ENCODE data around the gene VSTM1. TPM values are rescaled to one million over a fixed set of nuclear protein-coding genes. Genes with fewer than 3 reads are reported as not detected.

VSTM1 gene
- total RNA-seq (2022; extraction: Qiagen RNA extraction; ENCODE audit: low read depth): 0.48 to 1.0 TPM (median 0.62 TPM) in 5 replicates

GRCh38 chr19:54063350-54064116 is at the start of gene VSTM1:
VSTM1 (minus strand) TSS chr19:54063897; CDS start chr19:54063777, 120 bp downstream.

GRCh38 chr19:54102421-54103169 is 38.9 kb upstream of the VSTM1 start, which contains the start of gene NDUFA3:
NDUFA3 (plus strand) TSS chr19:54102855; CDS start chr19:54102879, 24 bp downstream.

GRCh38 chr19:54100561-54100960 is 36.9 kb upstream of the VSTM1 start, which contains the start of gene OSCAR:
OSCAR (minus strand) TSS chr19:54100803; CDS start chr19:54100792, 11 bp downstream.

DNA sequence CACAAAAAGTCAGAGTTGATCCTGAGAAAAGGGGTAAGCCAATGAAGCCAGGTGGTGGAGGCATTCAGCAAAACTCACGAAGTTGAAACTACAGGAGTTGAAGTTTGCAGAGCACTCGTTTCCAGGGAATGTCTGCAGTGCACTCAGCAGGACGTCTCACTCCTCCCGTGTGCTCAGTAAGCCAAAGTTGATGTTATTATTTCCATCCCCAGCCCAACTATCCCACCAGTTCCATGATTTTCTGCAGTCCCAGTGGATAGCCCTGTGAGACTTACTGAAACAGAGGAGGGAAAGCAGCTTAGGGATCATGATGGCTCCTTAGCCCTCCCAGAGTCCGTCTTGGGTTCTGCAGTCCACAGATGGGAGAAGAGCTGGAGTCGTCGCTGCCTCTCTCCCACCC is 17.3 kb upstream of the VSTM1 start, which contains the start of gene TARM1:
Gene TARM1 (minus strand): TSS at position 334 of the 400 bp plus-strand sequence. CDS start 25 bp downstream, at position 309.

GRCh38 chr19:53991224-53992113 is 72.2 kb downstream of the VSTM1 start, which contains the start of gene CACNG6:
CACNG6 (plus strand) TSS chr19:53991637; CDS start chr19:53992878, 1,241 bp downstream.

Other genes starting within 250 kb of the VSTM1 start
- 0.02 TPM in 1 of 5 replicates, not detected in the others for gene NLRP12, start 239.6 kb downstream of the VSTM1 start, total RNA-seq (2022; extraction: Qiagen RNA extraction; ENCODE audit: low read depth)
- 273 to 344 TPM (median 296 TPM) in 5 replicates for gene MYADM, start 196.0 kb downstream of the VSTM1 start, total RNA-seq (2022; extraction: Qiagen RNA extraction; ENCODE audit: low read depth)
- gene PRKCG, start 181.7 kb downstream of the VSTM1 start, total RNA-seq (2022; extraction: Qiagen RNA extraction; ENCODE audit: low read depth): 4.4 to 6.6 TPM (median 6.0 TPM) in 5 replicates
- 7.6 to 11.6 TPM (median 9.0 TPM) in 5 replicates for gene CACNG7, start 154.6 kb downstream of the VSTM1 start, total RNA-seq (2022; extraction: Qiagen RNA extraction; ENCODE audit: low read depth)
- 1.2 to 1.7 TPM (median 1.6 TPM) in 5 replicates for gene CACNG8, start 101.0 kb downstream of the VSTM1 start, total RNA-seq (2022; extraction: Qiagen RNA extraction; ENCODE audit: low read depth)
- gene CACNG6, start 72.3 kb downstream of the VSTM1 start, total RNA-seq (2022; extraction: Qiagen RNA extraction; ENCODE audit: low read depth): 10.7 to 12.6 TPM (median 11.2 TPM) in 5 replicates
- not detected in 5 replicates for gene TARM1, start 17.5 kb upstream of the VSTM1 start, total RNA-seq (2022; extraction: Qiagen RNA extraction; ENCODE audit: low read depth)
- gene OSCAR, start 36.9 kb upstream of the VSTM1 start, total RNA-seq (2022; extraction: Qiagen RNA extraction; ENCODE audit: low read depth): 0.25 to 0.47 TPM (median 0.42 TPM) in 4 of 5 replicates, not detected in the other
- gene NDUFA3, start 39.0 kb upstream of the VSTM1 start, total RNA-seq (2022; extraction: Qiagen RNA extraction; ENCODE audit: low read depth): 201 to 236 TPM (median 209 TPM) in 5 replicates
- gene TFPT, start 51.8 kb upstream of the VSTM1 start, total RNA-seq (2022; extraction: Qiagen RNA extraction; ENCODE audit: low read depth): 21.0 to 32.2 TPM (median 23.7 TPM) in 5 replicates
- gene PRPF31, start 51.9 kb upstream of the VSTM1 start, total RNA-seq (2022; extraction: Qiagen RNA extraction; ENCODE audit: low read depth): 109 to 123 TPM (median 115 TPM) in 5 replicates
- 58.2 to 75.0 TPM (median 66.9 TPM) in 5 replicates for gene CNOT3, start 73.9 kb upstream of the VSTM1 start, total RNA-seq (2022; extraction: Qiagen RNA extraction; ENCODE audit: low read depth)
- 8.2 to 9.7 TPM (median 8.5 TPM) in 5 replicates for gene LENG1, start 95.8 kb upstream of the VSTM1 start, total RNA-seq (2022; extraction: Qiagen RNA extraction; ENCODE audit: low read depth)
- 0.99 to 1.2 TPM (median 1.1 TPM) in 5 replicates for gene TMC4, start 109.3 kb upstream of the VSTM1 start, total RNA-seq (2022; extraction: Qiagen RNA extraction; ENCODE audit: low read depth)
- gene MBOAT7, start 125.7 kb upstream of the VSTM1 start, total RNA-seq (2022; extraction: Qiagen RNA extraction; ENCODE audit: low read depth): 125 to 191 TPM (median 159 TPM) in 5 replicates
- gene TSEN34, start 127.4 kb upstream of the VSTM1 start, total RNA-seq (2022; extraction: Qiagen RNA extraction; ENCODE audit: low read depth): 84.4 to 129 TPM (median 119 TPM) in 5 replicates
- 2,084 to 2,876 TPM (median 2,101 TPM) in 5 replicates for gene RPS9, start 137.0 kb upstream of the VSTM1 start, total RNA-seq (2022; extraction: Qiagen RNA extraction; ENCODE audit: low read depth)
- 0.04 to 0.17 TPM (median 0.11 TPM) in 3 of 5 replicates, not detected in the others for gene LILRB3, start 159.1 kb upstream of the VSTM1 start, total RNA-seq (2022; extraction: Qiagen RNA extraction; ENCODE audit: low read depth)
- gene LILRA6, start 178.9 kb upstream of the VSTM1 start, total RNA-seq (2022; extraction: Qiagen RNA extraction; ENCODE audit: low read depth): not detected in 5 replicates
- 0.02 TPM in 1 of 5 replicates, not detected in the others for gene LILRB5, start 193.4 kb upstream of the VSTM1 start, total RNA-seq (2022; extraction: Qiagen RNA extraction; ENCODE audit: low read depth)
- 0.05 to 0.09 TPM (median 0.05 TPM) in 4 of 5 replicates, not detected in the other for gene LILRB2, start 217.2 kb upstream of the VSTM1 start, total RNA-seq (2022; extraction: Qiagen RNA extraction; ENCODE audit: low read depth)
- gene LILRA5, start 249.3 kb upstream of the VSTM1 start, total RNA-seq (2022; extraction: Qiagen RNA extraction; ENCODE audit: low read depth): not detected in 5 replicates

All from A549 treated with DMSO at 1 μM for 4 hours (cell line).